Hypothalamus (tissue), 51 donors: ENCODE results near the gene DCLRE1C.
A peak's percentile ranks its signal among the peaks of the same experiment; 100 is the strongest.
"Not testable (repeated sequence)": the region's sequence is repeated elsewhere in the genome, so short reads cannot be mapped to it uniquely, and the experiment has no call there.

ENCODE experiments used
- DNase-seq, 51 donors: peaks; one replicate each; lab custom pipeline; 2025; lab: John Stamatoyannopoulos, UW

Gene DCLRE1C

GRCh38 chr10:14891151-14891550 lies 62.7 kb downstream of the DCLRE1C start:
- no peak for DNase-seq

- DNase-seq: no peak
Observed at GRCh38 chr10:14889318-14889717, 64.6 kb downstream of the DCLRE1C start.

GRCh38 chr10:14884082-14884481 lies 69.8 kb downstream of the DCLRE1C start:
- no peak for DNase-seq

GRCh38 chr10:14880229-14880628 lies 73.7 kb downstream of the DCLRE1C start:
- no peak for DNase-seq

- DNase-seq: no peak
Observed at GRCh38 chr10:14879928-14880193, 74.0 kb downstream of the DCLRE1C start.

- DNase-seq: peak in 12 of 51 donors; percentile 10 to 62 (median 33)
Observed at GRCh38 chr10:14879124-14879927, 74.6 kb downstream of the DCLRE1C start.

GRCh38 chr10:14878266-14879123 lies 75.4 kb downstream of the DCLRE1C start, which contains the start of gene SUV39H2:
SUV39H2 (plus strand) TSS chr10:14878866; CDS start chr10:14878889, 23 bp downstream.
- DNase-seq: peak; percentile 46 to 97 (median 91)

GRCh38 chr10:14876764-14877163 lies 77.1 kb downstream of the DCLRE1C start:
- no peak for DNase-seq

GRCh38 chr10:14875941-14876340 lies 78.0 kb downstream of the DCLRE1C start:
- DNase-seq: no peak

GRCh38 chr10:14873090-14873760 lies 80.7 kb downstream of the DCLRE1C start:
- DNase-seq: no peak

GRCh38 chr10:14864871-14865270 lies 89.0 kb downstream of the DCLRE1C start:
- DNase-seq: not testable (repeated sequence)

GRCh38 chr10:14864466-14864865 lies 89.4 kb downstream of the DCLRE1C start:
- not testable (repeated sequence) for DNase-seq

GRCh38 chr10:14860791-14861190 lies 93.1 kb downstream of the DCLRE1C start:
- no peak for DNase-seq

GRCh38 chr10:14859775-14860174 lies 94.1 kb downstream of the DCLRE1C start:
- DNase-seq: no peak

GRCh38 chr10:14859043-14859442 lies 94.9 kb downstream of the DCLRE1C start:
- no peak for DNase-seq

GRCh38 chr10:14858338-14858960 lies 95.4 kb downstream of the DCLRE1C start:
- DNase-seq: no peak

GRCh38 chr10:14855453-14855852 lies 98.4 kb downstream of the DCLRE1C start:
- DNase-seq: no peak

GRCh38 chr10:14852236-14852635 lies 101.7 kb downstream of the DCLRE1C start:
- no peak for DNase-seq
